Measurements from ENCODE around the gene BCL7C. TPM values are rescaled to one million over a fixed set of nuclear protein-coding genes. Genes with fewer than 3 reads are reported as not detected.

BCL7C gene
- total RNA-seq, 2 experiments from 2014 or later: 17.8 to 19.1 TPM

GRCh38 chr16:30858829-30859423 is 35.0 kb downstream of the BCL7C start:
- H3K27ac Mint-ChIP-seq: no peak overlapping the region
- DNase-seq (no peak), ATAC-seq (ENCODE audit: poor library complexity) (no peak)
- no peak overlapping the region for H3K4me3 ChIP-seq (ENCODE audit: low read length)
- POLR2A ChIA-PET: no interaction called here
- H3K36me3 ChIP-seq (ENCODE audit: insufficient read depth, low read length): no peaks in the 10 kb centered on the region
- no peaks in the 10 kb centered on the region for H3K9me3 ChIP-seq (ENCODE audit: control insufficient read depth in 1 of 2, insufficient read depth in 1 of 2, low read length in 2 of 2)
- no peak for TF ChIP-seq CTCF (IDR thresholded peaks at IDR 0.05)
- CTCF ChIA-PET: interaction anchor here (0.8 kb wide), 1 partner anchor 14 kb away, joined by 4 read pairs; no protein-coding TSS in a partner anchor
- H3K4me1 ChIP-seq (ENCODE audit: insufficient read depth, low read length): no peaks in the 10 kb centered on the region
- H3K27ac ChIP-seq (ENCODE audit: low read depth in 1 of 2, low read length in 2 of 2): no peak overlapping the region
- no peaks in the 10 kb centered on the region for H3K9me3 Mint-ChIP-seq
- H3K4me1 Mint-ChIP-seq (ENCODE audit: low read depth): no peaks in the 10 kb centered on the region
- H3K27me3 ChIP-seq (ENCODE audit: control insufficient read depth in 1 of 2, insufficient read depth in 2 of 2, low read length in 2 of 2): no peaks in the 10 kb centered on the region
- H3K36me3 Mint-ChIP-seq (ENCODE audit: low read depth): no peaks in the 10 kb centered on the region
- intact Hi-C loops (cut with DNase I, micrococcal nuclease): no loop called here
- H3K4me3 Mint-ChIP-seq: no peak overlapping the region
- H3K27me3 Mint-ChIP-seq: no peaks in the 10 kb centered on the region

GRCh38 chr16:30858111-30858495 is 35.8 kb downstream of the BCL7C start:
- H3K27me3 ChIP-seq (ENCODE audit: control insufficient read depth in 1 of 2, insufficient read depth in 2 of 2, low read length in 2 of 2): no peaks in the 10 kb centered on the region
- Mint-ChIP-seq H3K27ac (no peak overlapping the region), H3K4me1 (ENCODE audit: low read depth) (no peaks in the 10 kb centered on the region), H3K9me3 (no peaks in the 10 kb centered on the region), H3K4me3 (no peak overlapping the region), H3K36me3 (ENCODE audit: low read depth) (peaks cover 7% of the 10 kb centered on the region), H3K27me3 (no peaks in the 10 kb centered on the region)
- H3K36me3 ChIP-seq (ENCODE audit: insufficient read depth, low read length): no peaks in the 10 kb centered on the region
- H3K4me3 ChIP-seq (ENCODE audit: low read length): no peak overlapping the region
- ATAC-seq (ENCODE audit: poor library complexity) (no peak), DNase-seq (no peak)
- ChIA-PET CTCF (no interaction called here), POLR2A (interaction anchor here (1.4 kb wide), 1 partner anchor 44 kb away, joined by 7 read pairs; no protein-coding TSS in a partner anchor)
- H3K27ac ChIP-seq (ENCODE audit: low read depth in 1 of 2, low read length in 2 of 2): no peak overlapping the region
- no peaks in the 10 kb centered on the region for H3K9me3 ChIP-seq (ENCODE audit: control insufficient read depth in 1 of 2, insufficient read depth in 1 of 2, low read length in 2 of 2)
- TF ChIP-seq CTCF (IDR thresholded peaks at IDR 0.05): no peak
- intact Hi-C loops (cut with DNase I, micrococcal nuclease): no loop called here
- no peaks in the 10 kb centered on the region for H3K4me1 ChIP-seq (ENCODE audit: insufficient read depth, low read length)

GRCh38 chr16:30853758-30854157 is 40.1 kb downstream of the BCL7C start:
- Histone ChIP-seq H3K4me3 (ENCODE audit: low read length) (no peak overlapping the region), H3K9me3 (ENCODE audit: control insufficient read depth in 1 of 2, insufficient read depth in 1 of 2, low read length in 2 of 2) (no peaks in the 10 kb centered on the region), H3K36me3 (ENCODE audit: insufficient read depth, low read length) (no peaks in the 10 kb centered on the region), H3K27ac (ENCODE audit: low read depth in 1 of 2, low read length in 2 of 2) (no peak overlapping the region), H3K4me1 (ENCODE audit: insufficient read depth, low read length) (no peaks in the 10 kb centered on the region), H3K27me3 (ENCODE audit: control insufficient read depth in 1 of 2, insufficient read depth in 2 of 2, low read length in 2 of 2) (no peaks in the 10 kb centered on the region)
- Mint-ChIP-seq H3K4me3 (no peak overlapping the region), H3K27ac (no peak overlapping the region), H3K9me3 (no peaks in the 10 kb centered on the region), H3K4me1 (ENCODE audit: low read depth) (no peaks in the 10 kb centered on the region), H3K27me3 (no peaks in the 10 kb centered on the region), H3K36me3 (ENCODE audit: low read depth) (peaks cover 7% of the 10 kb centered on the region)
- ChIA-PET CTCF (no interaction called here), POLR2A (interaction anchor here (0.6 to 1.1 kb wide), 2 partner anchors 8 to 49 kb away, joined by 3 read pairs; no protein-coding TSS in a partner anchor)
- ATAC-seq (ENCODE audit: poor library complexity) (no peak), DNase-seq (no peak)
- TF ChIP-seq CTCF (IDR thresholded peaks at IDR 0.05): no peak
- intact Hi-C loops (cut with DNase I, micrococcal nuclease): no loop called here
